Measurements from ENCODE around the gene ADAMTS4.

ADAMTS4 gene

DNA sequence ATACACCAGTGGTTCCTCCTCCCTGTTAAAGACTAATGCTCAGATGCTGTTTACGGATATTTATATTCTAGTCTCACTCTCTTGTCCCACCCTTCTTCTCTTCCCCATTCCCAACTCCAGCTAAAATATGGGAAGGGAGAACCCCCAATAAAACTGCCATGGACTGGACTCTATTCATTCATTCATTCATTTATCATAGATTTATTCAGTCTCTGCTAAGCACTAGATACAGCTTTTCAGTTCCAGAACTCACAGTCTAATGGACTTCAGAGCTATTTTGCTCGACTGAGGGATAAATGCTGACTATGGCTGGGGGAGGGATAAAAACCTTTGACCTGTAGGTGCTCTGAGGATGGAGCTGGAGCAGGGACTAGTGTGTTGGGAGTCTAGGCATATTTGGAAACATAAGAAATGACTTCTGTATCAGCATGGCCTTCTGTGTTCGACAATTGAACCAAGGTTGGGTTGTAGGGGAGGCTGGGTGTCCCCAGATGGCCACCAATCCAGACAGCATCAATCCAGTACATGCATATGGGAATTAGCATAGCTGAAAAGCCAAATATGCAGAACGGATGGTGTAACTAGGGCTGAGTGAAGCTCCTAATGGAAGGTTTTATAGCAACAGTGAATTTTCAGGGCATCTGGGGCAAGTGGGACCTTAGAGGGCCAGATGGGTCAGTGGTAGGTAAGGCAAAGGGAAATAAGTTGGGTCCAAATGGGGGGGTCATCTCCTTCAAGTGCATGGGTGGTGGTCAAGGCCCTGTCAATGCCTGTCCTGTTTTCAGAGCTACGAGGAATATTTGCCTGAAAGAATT is 20.4 kb upstream of the ADAMTS4 start:
- FAIRE-seq (no peak), DNase-seq (ENCODE audit: low spot score) (no peak)

DNA sequence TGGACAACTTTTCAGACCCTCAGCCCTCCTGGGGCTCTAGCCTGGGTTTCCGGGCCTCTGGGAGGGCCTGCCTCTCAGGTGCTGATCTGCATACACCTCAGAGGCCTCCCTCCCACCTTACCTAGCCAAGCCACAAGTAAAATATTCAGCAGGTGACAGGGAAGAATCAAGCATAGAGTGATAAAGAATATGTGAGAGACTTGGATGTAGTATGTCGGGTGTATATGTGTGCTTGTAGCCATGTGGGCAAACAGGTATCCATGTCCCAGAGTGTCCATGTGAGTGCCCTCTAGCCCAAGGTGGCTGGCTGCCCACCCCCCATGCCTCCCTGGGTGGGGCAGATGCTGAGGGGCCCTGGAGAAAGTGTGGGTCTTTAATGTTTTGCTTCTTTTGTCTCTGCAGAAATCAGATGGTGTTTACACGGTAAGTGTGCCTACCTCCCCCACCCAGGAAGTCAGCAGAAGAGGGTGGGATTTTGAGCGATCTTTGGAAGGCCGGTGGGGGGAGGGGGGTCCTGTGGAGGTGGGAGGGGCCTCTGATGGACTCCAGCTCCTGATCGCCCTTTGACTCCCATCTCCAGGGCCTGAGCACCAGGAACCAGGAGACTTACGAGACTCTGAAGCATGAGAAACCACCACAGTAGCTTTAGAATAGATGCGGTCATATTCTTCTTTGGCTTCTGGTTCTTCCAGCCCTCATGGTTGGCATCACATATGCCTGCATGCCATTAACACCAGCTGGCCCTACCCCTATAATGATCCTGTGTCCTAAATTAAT is 19.6 kb upstream of the ADAMTS4 start:
- no peak for DNase-seq (ENCODE audit: low spot score)
- FAIRE-seq: no peak

GRCh38 chr1:161217831-161218230 is 19.0 kb upstream of the ADAMTS4 start:
- FAIRE-seq: no peak
- no peak for DNase-seq (ENCODE audit: low spot score)

- peak; percentile 89 for DNase-seq (ENCODE audit: low spot score)
- peak; percentile 90 for FAIRE-seq
Measured at GRCh38 chr1:161216945-161217712, 18.3 kb upstream of the ADAMTS4 start.

- DNase-seq (ENCODE audit: low spot score) (no peak), FAIRE-seq (no peak)
Measured at GRCh38 chr1:161215076-161215475, 16.2 kb upstream of the ADAMTS4 start, which contains the start of gene FCER1G. TSS of gene FCER1G (plus strand) at chr1:161215295. CDS start at chr1:161215322, 27 bp downstream.

DNA sequence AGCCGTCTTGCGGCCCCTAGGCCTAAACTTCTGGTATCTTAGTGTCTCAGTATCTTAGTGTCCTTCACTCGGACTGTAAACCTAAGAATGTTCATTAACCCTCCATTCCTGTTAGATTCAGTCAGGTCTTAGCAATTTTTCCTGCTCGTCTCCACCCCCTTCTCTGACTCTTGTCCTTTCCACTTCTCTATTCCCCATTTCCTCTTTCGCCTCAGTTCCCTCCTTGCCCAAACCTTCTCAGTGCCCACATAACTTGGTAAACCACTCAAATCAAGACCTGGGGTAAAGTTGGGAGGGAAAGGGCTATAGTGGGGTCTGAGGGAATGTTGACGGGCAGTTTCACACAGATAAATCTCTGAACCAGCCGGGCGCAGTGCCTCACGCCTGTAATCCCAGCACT is 15.5 kb upstream of the ADAMTS4 start:
- DNase-seq (ENCODE audit: low spot score) (no peak), FAIRE-seq (no peak)

- DNase-seq (ENCODE audit: low spot score) (peak; percentile 51), FAIRE-seq (no peak)
Measured at GRCh38 chr1:161209790-161210409, 11.0 kb upstream of the ADAMTS4 start.

DNA sequence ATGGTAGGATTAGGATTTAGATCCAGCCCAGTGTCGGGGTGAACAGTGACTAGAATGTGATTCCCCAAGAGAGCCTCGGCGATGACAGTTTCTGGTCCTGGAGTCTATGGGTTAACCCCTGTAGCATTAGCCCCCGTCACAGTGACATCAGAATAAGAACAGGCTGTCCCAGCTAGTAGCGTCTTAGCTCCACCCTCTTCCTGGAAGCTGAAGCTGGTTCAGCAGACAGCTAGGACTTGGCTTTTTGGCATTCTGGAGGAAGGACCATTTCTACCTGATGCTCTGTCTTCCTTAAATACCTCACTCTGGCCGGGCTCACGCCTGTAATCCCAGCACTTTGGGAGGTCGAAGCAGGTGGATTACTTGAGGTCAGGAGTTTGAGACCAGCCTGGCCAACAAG is 8.3 kb upstream of the ADAMTS4 start:
- FAIRE-seq (no peak), DNase-seq (ENCODE audit: low spot score) (no peak)

DNA sequence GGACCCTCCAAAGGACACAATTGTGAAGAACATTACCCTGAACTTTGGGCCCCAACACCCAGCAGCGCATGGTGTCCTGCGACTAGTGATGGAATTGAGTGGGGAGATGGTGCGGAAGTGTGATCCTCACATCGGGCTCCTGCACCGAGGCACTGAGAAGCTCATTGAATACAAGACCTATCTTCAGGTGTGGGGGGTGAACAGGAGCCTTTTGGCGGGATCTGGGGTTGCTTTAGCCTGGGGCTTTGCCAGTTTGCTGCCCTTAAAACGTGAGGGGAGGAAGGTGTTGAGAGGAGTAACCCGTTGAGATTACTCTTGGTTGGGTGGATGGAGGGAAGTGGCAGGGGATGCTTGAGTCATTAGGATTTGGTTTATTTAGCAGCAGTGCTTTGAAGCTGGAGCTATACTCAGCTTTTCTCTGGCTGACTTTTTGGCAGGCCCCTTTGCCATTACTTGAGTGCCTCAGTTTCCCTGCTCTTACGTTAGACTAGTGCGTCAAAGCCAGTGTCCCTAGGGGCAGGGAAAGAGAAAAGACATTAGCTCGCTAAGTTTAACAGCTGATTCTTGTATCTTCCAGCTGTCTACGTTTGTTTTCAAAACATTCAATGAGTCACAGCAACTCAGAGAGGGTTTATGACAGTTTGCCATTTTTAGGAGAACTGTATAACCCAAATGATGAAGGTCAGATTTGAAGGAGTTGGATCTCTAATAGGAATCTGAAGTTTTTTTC is 7.7 kb upstream of the ADAMTS4 start:
- DNase-seq (ENCODE audit: low spot score) (no peak), FAIRE-seq (no peak)

GRCh38 chr1:161201836-161202712 is 3.2 kb upstream of the ADAMTS4 start, which contains the start of gene NDUFS2:
TSS of gene NDUFS2 (plus strand) at chr1:161202367. CDS start at chr1:161202386, 19 bp downstream.
- FAIRE-seq (peak; percentile 73), DNase-seq (ENCODE audit: low spot score) (peak; percentile 95)

GRCh38 chr1:161200992-161201835 is 2.4 kb upstream of the ADAMTS4 start:
- DNase-seq (ENCODE audit: low spot score): no peak
- no peak for FAIRE-seq

DNA sequence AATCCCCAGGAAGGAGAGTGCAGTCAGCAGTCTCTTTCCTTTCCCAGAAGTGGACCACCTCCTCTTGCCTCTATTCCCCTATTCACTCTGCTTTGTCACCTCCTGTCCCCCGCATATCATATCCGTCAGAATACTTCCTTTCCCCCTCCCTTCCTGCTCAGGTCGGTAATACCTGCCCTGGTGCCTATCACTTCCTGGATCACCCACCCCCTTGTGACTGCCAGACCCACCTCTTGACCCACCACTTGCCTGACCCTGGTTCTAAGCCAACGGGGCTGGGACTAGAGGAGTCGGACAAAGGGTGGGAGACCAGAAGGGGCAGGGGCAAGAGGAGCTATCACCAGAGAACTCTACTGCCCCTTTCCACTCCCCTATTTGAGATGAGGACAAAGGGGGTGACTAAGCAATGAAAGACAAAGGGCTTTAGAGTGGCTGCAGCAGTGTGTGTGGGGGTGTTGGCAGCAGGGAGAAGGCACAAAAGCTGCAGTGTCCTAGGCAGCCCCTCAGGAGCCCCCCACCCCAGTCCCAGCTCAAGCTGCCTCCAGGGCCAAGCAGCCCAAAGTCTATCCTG is 1.7 kb upstream of the ADAMTS4 start:
- DNase-seq (ENCODE audit: low spot score) (no peak), FAIRE-seq (no peak)

GRCh38 chr1:161199506-161200139 is 769 bp upstream of the ADAMTS4 start:
- FAIRE-seq: no peak
- no peak for DNase-seq (ENCODE audit: low spot score)

GRCh38 chr1:161198194-161198896 is 509 bp downstream of the ADAMTS4 start:
- DNase-seq (ENCODE audit: low spot score) (no peak), FAIRE-seq (no peak)

GRCh38 chr1:161197560-161198193 is 1.2 kb downstream of the ADAMTS4 start:
- DNase-seq (ENCODE audit: low spot score): no peak
- FAIRE-seq: no peak

Measured in RCC 7860 (cell line).